HG03469 (cell line): ENCODE results near the gene TENM4.

Experiments used
- ATAC-seq: cut with Tn5 transposase; IDR thresholded peaks from one replicate; pipeline ENCODE4 v1.9.1; 2021; ENCODE audit warnings: mild to moderate bottlenecking, moderate library complexity, moderate number of reproducible peaks; ENCODE audit not compliant: unreplicated experiment

The TENM4 gene

DNA sequence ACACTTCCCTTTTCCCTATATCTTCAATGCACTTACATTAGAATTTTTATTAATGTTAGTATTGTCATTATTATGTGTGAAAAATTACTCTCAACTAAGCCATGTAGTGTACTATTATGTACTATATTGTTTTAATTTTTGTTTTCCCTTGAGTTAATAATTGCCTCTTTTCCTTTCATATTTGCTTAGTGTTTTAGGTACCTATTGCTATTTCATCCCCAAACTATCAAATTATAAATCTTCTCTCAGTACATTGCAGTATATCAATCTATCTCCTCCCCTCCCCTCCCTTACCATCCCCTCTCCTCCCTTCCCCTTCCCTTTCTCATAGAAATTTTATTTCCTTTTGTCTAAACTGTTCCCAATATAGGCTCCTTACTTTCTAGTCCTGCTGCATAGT is 12.8 kb upstream of the TENM4 start:
- no peak for ATAC-seq

DNA sequence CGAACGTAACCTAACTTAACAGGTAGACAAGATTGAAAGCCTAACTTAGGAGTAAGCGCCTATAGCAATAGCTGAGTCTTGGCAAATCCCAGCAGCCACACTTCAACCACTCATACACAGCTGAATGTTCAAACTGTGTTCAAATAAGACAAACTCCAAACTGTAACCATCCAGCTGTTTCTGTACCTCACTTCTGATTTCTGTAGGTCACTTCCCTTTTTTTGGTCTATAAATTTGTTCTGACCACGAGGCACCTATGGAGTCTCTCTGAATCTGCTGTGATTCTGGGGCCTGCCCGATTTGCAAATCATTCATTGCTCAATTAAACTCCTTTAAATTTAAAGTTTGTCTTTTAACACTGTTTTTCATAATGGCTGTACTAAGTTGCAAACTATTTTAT is 8.2 kb upstream of the TENM4 start:
- ATAC-seq, result no peak

DNA sequence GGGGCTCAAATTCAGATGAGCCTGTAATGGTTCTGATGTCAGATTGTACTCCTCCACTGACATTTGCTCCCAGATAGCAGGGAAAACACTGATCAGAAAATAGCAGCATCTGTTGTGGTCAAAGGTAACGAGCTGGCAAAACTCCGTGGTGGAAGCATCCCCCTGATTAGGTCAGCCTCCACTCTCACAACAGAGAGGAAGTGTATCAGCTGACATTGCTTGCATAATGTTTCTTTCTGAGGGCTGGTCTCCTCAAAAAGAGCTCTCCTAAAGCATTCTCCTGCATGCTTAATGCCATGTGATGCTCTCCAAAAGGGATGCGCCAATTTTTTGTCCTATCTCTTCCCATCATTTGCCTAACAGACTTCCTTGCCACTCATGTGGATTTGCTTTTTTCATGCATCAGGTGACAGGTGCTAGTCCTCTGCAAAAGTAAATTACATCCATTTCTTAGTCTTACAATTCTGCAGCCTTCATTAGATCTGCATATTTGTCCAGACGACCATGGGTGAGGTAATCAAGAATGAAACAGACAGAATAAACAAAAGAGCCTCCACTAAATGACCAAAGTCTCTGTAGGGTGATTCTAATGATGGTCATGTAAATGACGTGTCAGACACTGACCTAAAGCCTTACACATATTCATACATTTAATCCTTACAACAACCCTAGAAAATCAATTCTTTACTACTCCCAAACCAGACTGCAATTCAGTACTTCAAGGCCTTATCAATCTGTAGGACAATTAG is 6.4 kb upstream of the TENM4 start:
- no peak for ATAC-seq

GRCh38 chr11:79444923-79445322 is 4.1 kb upstream of the TENM4 start:
- ATAC-seq, result no peak

DNA sequence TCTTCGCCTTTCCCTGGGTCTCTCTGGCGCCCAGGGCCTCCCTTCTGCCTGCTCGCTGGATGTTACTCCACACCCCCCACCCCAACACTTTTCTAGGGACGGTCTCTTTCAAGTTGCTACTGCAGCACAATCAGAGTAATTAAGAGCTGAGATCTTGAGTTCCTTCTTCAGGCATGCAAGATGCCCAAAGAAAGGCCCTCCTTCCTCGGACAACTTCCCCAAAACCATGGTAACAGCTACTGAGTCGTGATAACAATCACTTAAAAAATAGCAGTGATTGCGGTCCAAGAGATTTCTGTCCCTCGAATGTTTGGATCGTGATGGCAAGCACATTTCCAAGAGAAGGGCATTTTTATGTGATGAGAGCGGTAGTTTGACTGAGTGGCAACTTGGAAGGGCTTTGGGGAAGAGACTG is 638 bp upstream of the TENM4 start:
- no peak for ATAC-seq

DNA sequence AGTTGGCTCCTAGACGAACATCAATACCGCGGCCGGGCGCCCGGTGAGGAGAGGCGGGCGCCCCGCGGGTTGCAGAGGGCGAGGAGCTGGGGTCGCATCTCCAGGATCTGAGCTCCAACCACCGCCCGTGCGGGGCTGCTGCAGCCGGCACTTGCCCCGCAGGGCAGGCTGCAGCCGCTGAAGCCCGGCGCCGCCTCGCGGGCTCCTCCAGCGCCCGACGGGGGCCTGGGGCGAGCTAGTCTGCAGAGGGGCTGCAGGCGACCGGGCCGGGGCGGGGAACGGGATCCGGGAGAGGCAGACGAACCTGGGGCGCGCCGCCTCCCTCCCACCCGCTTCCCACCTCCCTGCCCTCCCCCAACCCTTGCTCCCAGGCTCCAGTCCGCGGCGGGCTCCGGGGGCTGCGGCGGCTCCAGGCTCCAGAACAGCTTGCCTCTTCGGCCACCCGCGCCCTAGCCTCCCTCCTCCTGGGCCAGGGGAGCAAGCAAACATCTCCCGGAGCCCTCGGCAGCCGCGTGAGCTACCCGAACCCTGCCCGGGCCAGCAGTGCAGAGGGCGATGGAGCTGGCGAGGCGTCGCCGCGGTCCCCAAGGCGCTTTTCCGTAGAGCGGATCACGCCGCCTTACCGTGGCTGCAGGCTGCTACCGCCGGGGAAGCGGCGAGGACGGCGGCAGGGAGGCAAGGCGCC is 802 bp downstream of the TENM4 start:
- ATAC-seq, result no peak

DNA sequence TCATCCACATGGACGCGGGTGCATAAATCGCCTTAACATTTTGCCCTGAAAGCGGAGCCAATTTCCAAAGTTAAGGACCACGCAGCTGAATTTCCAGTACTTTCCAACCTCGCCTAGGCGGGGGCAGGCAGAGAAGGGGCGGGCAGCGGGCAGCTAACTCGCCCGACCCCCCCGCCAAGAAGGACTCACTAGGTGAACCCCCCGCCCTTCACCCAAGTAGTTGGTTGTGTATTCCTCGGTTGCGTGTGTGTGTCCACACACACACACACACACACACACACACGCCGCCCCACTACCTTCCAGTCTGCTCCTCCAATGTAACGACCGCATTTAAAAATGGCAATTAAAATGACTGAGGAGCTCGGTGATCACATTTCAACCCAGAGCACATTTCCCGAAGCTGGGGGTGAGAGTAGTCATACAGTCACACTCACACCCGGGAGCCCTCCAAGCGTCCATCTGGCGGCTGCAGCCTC is 1.4 kb downstream of the TENM4 start:
- no peak for ATAC-seq

DNA sequence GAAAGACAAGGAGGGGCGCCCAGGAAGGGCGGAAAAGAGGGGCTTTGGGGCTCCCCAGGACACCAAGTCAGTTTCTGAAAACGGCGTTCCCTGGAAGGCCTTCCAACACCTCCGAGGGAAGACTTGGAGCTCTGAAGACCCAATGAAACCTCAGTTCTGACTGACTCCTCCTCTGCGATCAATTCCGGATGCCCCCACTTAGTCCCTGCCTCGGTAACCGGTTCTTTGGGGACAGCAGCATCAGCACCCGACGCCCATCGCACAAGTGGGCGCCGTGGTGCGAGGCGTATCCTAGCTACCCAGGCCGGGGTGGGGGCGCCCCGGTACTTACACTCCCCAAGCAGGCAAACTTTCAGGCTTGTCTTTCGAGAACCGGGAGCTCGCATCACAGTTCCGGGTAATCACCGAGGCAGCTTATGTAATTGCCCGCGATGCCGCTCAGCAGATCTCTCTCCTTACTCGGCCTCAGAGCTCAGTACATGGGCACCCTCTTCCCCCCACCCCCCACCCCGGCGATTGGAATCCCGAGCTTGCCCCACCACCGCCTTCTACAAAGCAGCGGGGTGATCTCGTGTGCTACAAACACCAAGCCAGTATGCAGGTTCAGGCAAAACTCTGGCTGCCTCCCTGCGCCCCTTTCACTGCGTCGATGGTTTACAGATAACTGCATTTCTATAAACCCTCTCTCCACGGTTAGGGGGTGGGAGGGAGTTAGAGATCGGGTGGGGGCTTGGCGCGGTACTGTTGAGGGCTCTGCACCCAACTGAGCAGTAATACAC is 2.0 kb downstream of the TENM4 start:
- no peak for ATAC-seq

- ATAC-seq, result no peak
Measured at GRCh38 chr11:79437981-79438630, 2.7 kb downstream of the TENM4 start.

DNA sequence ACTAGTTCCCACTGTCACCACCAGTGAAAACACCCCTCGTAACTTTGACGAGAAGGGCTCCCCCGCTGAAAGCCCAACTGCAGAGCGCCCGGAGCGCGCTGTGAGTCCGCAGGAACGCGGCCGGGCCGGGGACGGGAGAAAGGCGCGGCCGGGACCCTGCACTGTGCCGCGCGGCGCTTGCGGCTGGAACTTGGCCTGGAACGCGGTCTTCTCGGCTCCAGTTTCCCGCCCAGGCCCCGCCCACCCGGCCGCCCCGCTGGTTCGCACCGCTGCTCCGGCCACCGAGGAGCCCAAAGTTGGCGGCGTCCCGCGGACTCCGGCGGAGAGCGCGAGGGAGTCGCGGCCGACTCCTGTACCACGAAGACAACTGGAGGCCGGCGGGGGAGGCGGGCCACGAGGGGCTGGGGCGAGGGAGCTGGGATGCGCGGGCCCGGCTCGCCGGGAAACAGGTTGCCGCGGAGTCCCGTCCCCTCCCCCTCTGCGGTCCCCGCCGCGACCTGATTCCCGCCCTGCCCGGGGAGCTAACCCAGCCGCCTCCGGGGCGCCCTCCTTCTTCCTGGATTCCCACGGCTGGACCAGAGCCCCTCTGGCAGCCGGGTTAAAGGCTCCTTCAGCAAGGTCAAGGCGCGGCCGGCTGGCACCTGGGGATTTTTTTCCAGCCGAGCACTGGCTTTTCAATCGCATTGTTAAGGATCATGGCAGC is 3.4 kb downstream of the TENM4 start:
- no peak for ATAC-seq

DNA sequence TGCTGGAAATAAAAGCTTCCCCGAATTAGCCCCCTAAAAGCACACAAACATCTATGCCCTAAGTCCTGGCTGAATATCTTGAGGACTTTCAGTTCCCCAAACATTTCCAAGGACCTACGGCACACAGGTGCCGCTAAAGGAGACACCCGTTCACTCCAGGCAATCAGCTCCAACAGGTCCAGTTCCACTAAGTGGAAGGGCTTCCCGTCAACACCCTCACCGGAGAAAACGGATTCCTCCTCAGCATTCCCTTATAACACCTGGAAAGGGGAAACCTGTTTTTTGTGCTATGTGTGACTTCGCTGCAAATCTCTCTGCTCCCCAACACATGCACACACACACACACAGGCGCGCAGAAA is 3.9 kb downstream of the TENM4 start:
- ATAC-seq, result no peak

- ATAC-seq, result no peak
Measured at GRCh38 chr11:79434283-79434682, 6.5 kb downstream of the TENM4 start.

GRCh38 chr11:79432138-79432537 is 8.7 kb downstream of the TENM4 start:
- no peak for ATAC-seq

DNA sequence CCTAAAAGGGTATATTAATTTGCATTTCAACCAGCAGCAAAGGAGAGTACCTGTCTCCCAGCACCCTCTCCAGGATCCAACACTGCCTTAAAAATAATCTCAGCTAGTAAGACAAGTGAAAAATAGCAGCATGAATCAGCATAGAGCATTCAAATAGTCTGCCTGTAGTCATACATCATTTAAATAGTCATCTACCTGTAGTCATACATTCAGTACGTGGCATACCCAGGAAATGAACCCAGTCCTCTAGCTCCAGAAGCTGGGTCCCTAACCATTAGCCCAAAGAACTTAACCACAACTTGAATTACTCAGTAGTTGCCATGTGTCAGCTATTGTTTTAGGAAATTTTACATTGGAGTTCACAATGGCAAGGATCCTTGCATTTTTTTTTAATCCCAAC is 9.3 kb downstream of the TENM4 start:
- ATAC-seq, result no peak

GRCh38 chr11:79430280-79430679 is 10.6 kb downstream of the TENM4 start:
- ATAC-seq, result no peak

- ATAC-seq, result no peak
Measured at GRCh38 chr11:79428406-79428805, 12.4 kb downstream of the TENM4 start.

DNA sequence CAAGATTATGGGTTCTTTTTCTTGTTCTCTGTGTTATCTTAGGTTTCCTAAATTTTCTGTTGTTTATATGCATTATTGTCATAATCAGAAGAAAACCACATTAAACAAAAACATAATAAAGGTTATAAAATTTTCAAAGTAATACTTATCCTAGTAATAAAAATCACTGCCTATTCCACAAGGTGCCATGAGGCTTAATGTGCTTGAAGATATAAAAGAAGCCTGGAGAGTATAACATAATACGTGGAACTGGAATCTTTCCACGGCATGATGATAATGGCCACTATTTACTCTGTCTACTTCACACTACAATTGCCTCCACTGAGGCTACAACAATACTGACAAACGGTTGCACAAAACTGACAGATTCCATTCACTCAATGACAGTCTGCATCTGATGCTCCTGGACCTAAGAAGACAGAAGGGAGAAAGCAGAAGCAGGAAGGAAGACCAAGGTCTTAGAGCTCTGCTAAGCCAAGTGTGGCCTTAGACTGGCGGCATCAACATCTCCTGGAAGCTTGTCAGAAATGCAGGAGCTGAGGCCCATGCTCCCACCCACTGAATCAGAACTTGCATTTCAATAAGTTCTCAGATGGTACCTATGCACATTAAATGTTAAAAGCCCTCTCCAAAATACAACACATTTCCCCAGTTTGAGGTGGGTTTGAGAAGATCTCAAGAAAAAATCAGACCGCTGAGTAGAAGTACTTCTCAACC is 13.1 kb downstream of the TENM4 start:
- ATAC-seq, result no peak

DNA sequence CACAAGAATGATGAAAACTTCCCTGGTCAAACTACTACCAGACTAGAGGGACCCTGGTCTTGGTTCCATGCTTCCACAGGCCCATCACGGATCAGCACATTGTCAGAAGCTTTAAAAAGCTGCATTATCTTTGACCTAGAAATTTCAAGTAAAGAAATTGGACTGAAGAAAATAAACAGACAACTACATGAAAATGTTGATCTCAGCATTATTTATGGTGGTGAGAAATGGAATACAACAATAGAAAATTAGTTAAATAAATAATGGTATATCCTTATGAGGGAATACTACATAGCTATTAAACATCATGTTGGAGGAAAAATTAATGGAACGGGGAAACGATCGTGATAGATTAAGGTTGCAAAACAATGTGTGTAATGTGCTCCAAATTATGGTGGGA is 13.7 kb downstream of the TENM4 start:
- no peak for ATAC-seq

- ATAC-seq, result no peak
Measured at GRCh38 chr11:79425463-79425862, 15.4 kb downstream of the TENM4 start.

- no peak for ATAC-seq
Measured at GRCh38 chr11:79423736-79424135, 17.1 kb downstream of the TENM4 start.
